GM19395 (cell line): ENCODE data around the gene IGF2.

Source experiments
- ATAC-seq: cut with Tn5 transposase; IDR thresholded peaks from one replicate; pipeline ENCODE4 v1.9.1; 2021; ENCODE audit warnings: mild to moderate bottlenecking, moderate library complexity; ENCODE audit not compliant: unreplicated experiment

Gene IGF2

DNA sequence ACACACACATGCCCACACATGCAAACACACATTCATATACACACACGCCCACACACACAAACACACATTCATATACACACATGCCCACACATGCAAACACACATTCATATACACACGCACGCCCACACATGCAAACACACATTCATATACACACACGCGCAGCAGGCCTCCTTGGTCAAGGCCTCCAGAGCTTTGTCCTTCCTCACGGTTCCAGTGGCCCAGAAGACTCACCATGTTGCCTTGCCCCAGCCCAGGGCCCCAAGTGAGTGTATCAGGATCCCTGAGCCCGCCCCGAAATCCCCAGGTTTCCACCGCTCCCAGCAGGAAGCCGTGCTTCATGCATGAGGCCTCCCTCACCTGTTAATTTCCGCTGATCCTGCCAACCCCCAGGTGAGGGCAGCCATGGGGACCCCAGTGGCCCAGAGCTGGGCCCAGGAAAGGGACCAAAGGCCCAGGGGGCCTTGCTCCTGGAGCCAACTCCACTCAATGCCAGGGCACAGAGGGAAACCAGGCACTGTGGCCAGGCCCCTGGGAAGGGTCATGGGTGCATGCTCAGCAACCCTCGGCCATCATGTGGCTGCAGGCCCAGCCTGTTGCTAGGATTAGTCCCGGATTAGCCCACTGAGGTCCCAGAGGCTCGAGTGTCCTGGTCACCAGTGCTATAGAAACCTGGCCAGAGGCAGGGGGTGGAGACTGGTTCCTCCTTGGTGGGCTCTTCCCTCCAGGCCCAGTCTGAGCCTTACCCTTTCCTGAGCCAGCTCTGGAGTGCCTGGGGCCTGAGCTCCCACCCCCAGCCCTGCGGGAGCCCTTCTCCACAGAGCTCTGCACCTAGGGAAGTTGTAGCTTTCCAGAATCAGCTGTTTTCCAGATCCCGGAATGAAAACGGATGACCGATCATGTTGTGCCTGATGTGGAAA, 34.4 kb downstream of the IGF2 start:
- no peak for ATAC-seq

DNA sequence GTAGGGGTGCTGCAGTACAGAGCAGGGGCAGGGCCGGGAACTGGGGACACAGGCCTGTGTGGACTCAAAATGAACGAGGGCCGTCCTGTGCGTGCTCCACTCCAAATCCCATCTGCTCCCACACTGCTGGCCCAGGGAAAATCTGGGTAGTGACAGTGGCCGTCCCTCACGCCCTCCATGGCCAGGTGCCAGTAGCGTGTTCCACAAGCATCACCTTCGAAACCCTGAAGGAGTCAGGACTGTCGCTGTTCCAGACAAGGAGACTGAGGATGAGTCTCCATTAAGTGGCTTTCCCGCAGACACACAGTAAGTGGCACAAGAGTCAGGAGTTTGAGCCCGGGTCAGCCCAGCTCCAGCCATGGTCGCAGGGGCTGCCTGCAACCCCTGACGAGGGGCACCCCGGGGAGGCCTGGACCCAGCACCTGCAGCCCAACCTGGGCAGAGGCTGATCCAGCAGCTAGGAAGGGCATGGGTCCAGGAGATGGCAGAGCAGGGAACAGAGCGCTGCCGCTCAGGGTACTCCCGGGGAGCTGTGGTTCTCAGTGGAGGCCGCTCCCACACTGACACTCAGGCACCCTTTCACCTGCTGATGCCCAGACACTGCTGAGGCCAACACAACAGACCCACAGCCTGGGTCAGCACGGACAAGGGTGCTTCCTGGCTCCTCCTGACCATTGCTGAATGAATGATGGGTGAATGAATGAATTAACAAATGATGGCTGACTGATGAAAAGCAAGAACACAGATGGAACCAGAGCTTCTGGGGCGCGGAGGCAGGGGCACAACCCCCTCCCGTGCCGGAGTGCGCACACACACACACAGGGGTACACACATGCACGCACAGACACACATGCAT, 35.3 kb downstream of the IGF2 start:
- ATAC-seq = no peak

DNA sequence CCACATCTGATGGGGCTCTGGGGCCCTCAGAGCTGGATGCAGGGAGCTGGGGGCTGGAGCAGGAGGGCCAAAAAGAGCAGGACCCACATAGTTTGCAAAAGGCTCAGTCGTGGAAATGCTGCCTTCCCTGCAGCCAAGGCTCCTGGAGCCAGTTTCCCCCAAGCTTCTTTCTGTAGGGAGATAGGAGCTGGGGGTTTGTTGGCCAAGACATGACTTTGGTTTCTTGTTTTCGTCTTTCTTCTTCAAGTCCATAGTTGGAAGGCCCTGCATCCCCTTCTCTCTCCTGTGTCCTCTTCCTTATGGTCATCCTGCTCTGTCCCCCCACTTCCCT, 36.3 kb downstream of the IGF2 start:
- ATAC-seq = no peak

DNA sequence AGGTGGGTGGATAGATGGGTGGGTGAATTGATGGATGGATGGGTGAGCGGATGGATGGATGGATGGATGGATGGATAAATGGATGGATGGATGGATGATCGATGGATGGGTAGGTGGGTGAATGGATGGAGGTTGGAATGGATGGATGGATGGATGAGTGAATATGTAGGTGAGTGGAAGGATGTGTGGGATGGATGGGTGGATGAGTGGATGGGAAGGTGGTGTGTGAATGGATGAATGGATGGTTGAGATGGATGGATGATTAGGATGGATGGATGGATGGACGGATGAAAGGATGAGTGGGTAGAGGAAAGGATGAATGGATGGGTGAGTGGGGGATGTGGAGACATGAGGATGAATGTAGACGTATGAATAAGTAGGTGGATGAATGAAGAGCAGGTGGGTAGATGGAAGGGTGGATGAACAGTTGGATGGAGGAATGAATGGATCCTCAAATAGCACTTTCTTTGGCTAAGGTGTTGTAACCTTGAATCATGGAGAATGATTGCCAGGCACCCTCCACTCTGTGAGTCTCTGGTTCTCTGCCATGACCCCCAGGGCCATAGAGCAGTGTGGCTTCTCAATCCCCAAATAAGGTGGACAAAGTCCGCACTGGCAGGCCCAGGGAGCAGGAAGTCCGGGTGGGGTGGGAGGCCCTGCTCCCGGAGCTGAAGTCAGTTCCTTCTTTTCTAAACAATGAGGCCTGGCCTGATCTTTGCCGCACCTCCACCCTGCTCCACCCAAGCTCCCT, 36.9 kb downstream of the IGF2 start:
- no peak for ATAC-seq

DNA sequence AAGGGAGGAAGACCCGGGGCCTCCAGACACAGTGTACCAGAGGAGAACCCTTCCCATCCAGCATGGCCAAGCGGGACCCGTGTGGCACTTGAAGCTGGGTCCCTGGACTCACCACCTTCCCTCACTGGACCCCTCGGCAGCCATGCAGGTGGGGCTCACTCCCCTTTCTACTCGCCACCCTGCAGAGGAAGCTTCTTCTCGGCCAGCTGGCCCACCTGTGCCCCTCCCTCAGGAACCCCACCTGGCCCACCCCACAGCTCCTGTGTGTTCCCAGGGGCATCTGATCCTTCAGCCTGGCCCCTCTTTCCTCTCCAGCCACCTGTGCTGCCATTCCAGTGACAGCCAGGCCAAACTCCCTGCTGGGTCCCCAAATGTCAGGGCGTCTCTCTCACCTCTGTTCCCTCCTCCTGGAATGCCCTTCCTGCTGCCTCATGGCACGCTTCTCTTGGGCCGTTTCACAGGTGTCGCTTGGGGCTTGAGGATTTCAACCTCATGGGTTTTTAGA, 38.0 kb downstream of the IGF2 start:
- ATAC-seq = no peak

DNA sequence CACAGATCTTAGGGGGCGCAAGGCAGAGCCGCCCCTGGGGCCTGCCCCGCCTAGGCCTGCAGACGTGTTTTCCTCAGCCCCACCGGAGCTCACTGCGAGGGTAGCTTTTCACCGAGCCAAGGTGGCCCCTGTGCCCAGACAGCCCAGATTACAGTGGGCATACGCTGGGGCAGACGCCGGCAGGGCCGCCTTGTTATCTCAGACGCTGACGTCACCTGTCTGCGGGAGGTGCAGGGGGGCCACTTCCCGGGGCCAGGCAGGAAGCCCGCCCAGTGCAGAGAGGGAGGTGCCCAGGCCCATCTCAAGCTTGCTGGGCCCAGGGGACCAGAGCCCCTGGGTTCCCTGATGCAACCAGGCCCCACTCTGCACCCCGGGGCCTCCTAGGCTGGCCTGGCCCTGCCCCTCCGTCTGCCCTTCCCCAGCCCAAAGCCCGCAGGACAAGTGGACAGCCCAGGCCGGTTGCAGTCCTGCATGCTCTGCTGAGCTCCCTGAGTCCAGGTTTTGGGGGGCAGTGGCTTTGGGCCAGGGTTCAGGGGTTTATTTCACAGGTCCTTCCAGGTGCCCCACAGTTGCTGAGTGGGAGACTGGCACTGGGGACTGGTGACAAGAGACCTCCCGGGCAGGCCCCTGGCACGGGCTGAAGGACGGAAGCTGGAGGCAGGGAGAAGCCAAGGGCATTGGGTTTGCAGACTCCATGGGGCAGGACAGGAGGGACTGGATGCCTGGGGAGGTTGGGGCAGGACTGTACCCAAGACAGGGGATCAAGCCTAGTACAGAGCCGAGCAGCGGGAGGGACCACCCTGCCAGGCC, 38.6 kb downstream of the IGF2 start:
- ATAC-seq = no peak

DNA sequence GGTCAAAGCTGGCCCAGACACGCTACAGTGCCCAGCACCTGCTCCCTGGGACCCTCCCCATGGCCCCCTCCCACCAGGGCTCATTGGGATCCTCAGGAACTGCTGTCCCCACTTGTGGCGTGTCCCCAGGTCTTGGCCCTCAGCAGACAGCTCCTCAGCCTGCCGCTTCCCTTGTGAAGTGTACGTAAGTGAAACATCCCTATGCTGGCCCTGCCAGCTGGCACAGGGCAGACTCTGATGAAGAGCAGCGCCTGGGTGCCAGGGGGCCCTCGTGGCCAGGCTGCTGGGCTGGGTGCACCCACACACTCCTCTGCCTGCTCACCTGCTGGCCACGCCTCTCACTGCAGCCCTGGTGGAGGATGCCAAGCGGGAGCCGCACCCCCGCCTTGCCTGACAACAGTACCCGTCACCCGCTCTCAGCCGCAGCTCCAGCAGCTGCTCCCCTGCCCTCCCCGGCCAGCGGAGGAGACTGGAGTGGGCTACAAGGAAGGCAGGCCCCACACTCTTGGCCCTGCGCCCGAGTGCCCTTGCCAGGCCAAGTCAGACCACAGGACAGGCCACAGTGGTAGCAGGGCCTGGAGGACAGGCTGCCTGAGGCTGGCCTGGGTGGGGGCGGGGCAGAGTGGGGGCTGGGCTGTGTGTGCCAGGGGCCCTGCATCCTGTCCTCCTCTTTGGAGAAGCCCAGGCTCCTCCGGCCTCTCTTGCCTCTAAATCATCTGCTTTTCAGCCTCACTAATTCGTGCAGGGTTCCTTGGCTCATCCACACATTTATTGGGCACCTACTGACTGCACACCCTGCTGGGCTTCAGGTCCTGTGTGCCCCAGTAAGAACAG, 39.5 kb downstream of the IGF2 start:
- ATAC-seq = no peak

DNA sequence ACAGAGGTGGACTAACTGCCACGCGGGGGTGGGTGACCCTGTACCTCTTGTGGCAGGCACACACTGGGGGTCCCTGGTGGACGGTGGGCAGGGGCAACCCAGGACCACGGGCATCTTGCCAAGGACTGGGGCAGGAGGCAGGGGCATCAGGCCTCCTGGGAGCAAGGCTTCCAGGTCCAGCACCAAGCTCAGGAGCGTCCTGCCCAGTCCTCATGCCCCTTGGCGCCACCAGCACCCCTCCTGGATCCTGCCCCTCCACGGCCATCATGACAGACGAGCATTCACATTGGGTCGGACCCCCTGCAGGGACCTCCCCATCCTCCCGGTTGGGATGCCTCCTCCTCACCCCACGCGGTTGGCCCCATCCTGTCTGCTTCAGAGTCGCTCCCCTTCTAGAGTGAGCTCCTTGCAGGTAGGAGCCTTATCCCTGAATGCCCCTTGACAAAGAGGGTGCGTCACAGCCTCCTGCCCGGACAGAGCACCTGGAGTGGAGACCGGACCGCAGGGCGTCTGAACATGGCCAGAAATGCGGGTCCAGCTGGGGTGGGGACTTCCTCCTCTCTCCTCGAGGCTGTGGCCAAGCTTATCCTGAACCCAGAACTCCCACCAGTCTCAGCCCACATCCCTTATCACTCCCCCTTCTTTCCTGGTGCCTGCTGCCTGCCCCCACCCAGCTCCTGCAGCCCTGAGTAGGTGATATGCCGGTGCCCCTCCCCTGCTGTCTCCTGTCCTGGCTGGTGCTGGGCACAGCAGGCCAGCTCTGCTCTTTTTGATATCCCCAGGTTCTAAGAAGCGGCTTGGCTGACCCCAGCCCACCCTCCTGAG, 40.3 kb downstream of the IGF2 start:
- ATAC-seq = no peak

DNA sequence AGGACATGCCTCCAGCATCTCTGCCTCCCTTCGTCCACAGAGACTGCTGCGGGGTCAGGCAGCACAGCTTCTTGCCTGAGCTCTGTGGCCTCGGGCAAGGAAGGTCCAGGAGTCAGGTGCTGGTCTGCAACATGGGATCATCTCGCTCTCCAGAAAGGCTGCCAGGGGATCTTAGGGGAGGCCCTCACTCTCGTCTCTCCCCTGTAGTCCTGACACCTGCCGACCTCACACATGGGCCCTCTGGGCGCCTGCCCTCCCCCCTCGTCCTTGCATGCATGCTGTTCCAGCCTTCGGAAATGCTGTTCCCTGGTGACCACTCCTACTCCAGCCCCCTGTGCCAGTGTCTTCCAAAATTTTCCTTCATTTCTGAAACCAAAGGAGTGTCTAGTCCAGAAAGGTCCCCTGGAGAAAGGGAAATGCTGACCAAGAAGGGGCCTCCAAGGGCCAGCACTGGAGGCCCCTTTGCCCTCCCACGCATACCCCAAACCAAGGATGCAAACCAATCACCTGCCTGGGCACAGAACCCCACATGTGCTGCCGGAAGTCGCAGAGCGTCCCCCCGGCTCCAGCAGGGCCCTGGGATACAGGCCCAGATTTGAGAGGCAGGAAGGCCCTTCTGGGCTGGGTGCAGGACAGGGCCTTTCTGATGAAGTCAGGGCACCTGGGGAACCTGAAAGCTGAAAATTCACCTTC, 41.0 kb downstream of the IGF2 start:
- no peak for ATAC-seq

DNA sequence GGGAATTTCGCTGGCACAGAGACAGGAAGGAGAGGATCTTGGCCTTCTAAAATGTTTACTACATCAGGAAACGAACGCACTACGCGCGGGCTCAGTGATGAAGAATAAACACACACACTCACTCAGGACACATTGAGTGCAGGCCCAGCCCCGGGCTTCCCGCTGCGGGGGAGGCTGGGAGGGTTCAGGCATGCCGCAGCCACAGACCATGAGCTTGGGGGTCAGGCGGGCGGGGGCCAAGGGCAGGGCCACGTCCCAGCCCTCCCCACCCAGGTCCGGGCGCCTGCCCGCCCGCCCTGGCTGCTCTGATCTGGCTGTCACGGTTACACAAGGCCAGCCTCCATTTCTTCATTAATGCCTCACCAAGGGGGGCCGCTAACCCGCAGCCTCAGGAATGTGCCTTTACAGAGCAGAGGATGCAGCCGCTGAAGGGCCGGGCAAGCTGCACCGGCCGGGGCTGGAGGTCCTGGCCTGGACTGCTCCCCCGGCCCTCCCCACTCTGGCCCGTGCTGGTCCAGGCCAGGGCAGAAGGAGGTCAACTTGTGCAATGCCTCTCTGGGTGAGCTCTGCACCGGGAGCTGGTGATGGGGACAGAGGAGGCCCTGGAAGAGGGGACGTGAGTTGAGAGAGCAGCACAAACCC, 41.7 kb downstream of the IGF2 start:
- no peak for ATAC-seq

DNA sequence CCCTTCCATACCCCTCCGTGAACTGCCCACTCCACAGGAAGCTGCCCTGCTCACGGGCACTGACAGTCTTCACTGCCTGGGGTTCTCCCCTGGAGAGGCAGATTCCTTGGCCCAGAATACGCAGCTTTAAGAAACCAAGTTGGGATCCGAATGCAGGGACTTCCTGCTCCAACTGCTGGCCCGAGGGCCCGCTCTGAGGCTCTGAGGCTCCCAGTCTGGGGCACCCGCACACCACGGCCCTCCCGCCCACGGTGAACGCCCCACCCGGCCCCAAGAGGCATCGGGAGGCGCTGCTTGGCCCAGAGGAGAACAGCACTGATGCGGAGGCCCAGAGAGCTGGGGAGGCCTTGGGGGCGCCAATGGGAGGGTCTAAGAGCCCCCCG, 42.3 kb downstream of the IGF2 start:
- no peak for ATAC-seq

DNA sequence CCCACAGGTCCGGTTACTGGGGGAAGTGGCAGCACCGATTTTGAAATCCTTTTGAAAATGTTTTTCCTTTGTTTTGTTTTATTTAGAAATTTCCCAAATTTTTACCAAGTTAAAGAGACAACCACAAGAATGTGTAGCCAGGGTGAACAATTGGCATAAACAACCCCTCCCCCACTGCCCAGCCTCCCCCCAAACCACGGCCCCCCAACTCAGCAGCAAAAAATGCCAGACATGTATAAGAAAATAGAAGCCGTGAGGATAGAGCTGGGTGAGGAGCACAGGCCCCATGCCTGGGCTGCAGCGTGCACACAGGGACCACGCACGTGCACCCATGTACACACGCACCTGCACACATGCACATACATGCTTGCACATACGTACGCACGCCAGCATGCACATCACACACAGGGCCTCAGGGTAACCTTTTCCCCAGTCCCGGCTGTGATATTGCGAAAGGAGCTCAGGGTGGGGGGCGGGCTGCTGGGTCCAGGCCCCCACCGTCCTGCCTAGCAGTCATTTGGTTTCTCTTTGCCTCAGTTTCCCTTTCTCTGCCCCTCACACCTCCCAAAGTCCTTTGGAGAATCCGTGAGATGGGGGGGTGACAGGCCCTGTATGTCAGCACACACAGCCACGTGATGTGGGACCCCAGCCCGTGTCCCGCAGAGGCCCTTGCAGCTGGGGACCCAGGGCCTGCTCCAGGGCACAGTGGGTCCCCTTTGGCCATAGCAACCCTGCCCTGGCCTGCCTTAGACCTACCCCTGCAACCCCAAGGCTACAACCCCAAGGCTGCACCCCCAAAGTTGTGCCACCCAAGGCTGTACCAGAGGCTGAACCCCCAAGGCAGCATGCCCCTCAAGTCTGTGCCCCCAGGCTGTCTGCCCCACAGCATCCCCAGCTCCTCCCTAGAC, 42.9 kb downstream of the IGF2 start:
- ATAC-seq = no peak

DNA sequence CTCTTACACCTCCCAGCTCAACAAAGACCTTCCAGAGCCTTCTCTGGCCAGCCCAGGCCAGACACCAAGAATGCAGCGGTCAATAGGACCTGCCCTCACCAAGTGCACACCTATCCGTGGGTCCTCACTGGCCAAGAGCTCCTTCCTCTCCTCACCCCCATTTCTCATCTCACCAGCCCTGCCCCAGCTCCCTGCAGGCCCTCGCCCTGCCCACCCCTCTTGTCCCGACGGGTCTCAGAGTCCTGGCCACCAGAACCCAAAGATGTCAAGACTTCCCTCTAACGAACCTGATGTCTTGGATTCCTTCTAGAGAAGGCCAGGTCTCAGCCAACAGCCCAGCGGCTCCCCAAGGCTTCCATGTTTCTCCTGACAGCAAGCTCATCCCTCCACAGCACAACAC, 43.6 kb downstream of the IGF2 start:
- no peak for ATAC-seq

DNA sequence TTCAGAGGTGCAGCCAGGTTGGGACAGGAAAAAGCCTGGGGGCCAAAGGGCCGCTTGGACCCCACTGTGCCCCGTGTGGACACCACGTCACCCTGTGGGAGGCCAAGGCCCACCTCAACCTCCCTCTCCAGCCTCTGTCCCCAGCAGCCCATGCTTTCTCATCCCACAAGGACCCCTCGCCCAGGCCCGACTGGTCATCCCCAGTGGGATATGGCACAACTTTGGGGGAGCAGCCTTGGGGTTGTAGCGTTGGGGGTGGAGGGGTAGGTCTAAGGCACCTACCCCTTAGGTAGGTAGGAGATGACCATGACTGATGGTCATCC, 44.0 kb downstream of the IGF2 start:
- no peak for ATAC-seq

DNA sequence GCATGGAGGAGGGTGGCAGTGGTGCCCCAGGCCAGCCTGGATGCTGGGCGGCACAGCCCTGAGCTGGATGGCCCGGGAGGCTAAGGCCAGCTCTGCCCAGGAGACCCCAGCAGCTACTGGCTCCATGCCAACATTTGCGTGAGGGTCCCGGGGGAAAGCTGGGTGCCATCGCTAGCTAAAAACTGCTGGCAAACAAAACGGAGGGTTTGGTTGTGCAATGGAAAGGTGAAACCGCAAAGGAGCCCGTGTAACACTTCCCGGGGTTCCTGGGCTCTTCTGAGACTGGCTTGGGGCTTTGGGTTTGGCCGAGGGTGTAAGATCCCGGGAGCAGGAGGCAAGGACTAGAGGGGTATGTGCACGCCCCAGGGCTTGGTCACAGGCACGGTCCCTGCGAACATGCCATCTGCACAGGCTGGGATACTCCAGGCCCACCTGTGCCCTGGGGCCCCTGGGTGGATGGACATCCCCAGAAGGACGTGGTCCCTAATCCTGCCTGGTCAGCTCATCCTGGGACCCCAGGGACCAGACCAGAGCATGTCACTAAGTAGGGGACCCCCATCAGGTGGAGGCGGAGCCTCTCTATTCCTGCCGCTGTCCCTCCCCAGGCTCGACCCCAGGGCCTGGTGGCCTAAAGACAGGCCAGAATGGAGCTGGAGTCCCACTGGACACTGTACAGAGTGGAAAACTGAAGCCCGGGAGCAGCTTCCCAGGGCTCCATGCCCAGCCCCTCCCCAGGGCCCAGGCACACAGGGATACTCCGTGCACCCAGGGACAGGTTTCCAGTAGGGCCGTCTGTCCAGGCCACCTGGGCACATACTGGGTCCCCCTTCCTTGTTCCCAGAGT, 44.6 kb downstream of the IGF2 start:
- no peak for ATAC-seq
